Activated gamma-delta T cell treated with anti-CD3 and anti-CD28 coated beads, Interleukin-2, amount 50 U/mL, for 16 hours (primary cell): Measurements from ENCODE around the gene ZNF454.

Source experiments
- DNase-seq: peaks from one replicate; pipeline ENCODE4 v3.0.0-alpha.2; 2020; ENCODE audit warnings: low read depth

ZNF454 gene

DNA sequence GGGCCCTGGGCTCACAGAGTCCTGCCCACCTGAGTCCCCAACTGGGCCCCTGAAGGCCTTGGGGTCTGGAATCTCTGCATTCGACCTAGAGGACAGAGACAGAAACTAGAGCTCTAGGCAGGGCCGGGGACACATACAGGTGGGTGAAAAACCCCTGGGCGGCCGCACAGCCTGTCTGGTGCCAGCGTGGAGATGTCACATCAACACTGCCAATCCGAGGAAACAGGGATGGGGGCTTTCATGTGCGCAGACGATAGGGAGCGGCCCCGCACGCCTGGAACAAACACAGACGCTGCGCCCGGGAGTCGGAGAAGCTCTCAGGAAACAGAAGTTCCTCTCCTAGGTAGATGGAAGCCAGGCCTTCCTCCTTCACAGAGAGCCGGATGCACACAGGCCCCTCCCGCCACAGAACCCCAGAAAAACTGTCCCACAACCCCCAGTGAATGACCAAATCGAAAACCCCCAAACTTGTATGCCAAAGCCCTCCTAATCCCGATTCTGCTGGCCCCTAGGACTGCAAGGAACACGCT lies 52.3 kb downstream of the ZNF454 start:
- DNase-seq: no peak

DNA sequence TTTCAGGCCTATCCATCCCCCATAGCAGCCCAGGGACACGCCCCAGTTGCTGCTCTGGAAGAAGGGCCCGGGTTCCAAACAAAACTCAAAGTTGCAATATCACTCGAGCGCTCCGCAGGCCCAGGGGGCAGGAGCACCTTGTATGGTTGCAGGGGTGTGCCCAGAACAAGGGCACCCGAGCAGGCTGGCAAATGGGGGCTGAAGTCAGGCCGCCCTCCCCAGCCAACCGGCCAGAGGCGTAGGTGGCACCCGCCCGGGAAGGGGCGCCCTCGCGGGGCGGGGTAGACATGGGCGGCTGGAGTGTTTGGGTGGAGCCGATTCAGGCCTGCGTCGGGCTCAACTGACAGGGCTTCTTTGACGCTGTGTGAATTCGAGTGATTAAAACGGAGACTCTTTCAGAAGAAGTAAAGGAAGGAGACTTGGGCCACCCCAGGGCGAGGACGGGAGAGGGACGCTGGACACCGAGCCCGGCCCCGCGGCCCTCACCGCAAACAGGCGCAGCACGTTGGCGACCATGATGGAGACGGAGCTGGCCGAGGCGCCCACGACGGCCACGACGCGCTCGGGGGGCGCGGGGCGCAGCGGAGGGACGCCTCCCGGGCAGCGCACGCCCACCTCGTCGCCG lies 53.1 kb downstream of the ZNF454 start:
- no peak for DNase-seq

DNA sequence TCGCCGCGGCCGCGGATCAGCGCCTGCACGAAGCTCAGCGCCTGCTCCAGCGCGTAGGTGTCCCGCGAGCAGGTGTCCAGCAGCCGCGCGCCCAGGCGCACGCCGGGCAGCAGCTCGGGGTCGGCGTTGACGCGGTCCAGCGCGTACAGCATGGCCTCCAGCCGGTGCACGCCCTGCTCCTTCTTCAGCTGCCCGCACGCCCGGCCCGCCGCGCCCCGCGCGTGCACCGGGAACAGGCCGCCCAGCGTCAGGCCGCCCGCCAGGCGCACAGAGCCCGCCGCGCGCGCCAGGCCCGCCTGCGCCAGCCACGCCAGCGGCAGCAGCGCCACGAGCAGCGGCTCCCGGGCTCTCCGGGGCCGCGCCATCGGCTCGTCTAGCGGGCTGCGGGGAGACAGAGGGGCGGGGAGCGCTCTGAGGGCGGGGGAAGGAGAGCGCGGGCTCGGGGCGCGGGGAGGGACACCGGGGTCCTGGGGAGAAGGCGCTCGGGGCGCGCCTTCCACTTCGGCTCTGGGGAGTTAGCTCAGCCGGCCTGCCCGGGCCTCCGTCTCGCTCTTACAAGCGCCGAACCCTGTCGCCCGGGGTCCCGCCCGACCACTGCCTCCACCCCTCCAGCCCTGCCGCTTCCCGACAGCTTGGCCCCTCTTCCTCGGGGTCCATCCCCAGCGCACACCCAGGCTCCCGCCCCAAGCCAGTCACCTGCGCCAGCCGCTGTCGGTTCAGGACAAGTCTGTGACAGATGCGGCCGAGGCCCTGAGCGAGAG lies 53.8 kb downstream of the ZNF454 start, which contains the start of gene GRM6:
Gene GRM6, minus strand, starts transcription at position 741 of the 761 bp plus-strand sequence. Its CDS starts 376 bp downstream, at position 365.
- DNase-seq: no peak

GRCh38 chr5:178995341-178995690 lies 54.3 kb downstream of the ZNF454 start:
- DNase-seq: no peak

DNA sequence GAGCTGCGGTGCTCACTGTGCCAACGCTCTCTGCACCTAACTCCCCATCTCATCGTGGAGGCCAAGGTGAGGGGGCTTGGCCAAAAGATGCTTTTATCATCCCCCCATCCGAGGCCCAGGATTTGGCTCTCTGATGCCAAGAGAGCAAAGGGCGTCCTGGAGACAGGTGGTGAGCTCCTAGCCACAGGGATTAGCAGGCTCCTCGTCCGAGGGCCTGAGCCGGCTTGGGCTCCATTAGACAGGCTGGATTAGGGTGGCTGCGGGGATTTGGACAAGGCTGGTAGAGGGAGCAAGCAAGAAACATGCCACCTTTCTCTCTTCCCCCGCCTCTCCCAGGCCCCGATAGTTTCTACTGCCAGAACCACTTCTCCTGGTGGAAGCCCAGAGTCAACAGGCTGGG lies 55.2 kb downstream of the ZNF454 start:
- no peak for DNase-seq

DNA sequence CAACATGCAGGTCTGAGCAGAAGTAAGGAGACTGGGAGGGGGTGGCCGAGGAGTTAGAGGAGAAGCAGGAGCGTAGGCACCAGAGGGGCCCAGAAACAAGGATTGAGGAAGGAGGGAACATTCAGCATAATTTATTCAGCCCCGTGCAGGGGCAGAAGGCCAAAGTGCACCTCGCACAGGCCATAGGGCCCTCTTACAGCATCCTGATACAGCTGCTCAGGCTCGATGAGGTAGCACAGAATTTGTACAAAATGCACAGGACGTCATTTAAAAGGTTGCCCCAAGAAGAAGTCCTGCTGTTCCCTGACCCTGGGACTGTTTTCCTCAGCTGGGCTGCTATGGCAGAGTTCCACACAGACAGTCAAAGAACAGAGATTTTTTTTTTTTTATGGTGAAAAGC lies 56.2 kb downstream of the ZNF454 start:
- DNase-seq: no peak

GRCh38 chr5:178998441-178998840 lies 57.4 kb downstream of the ZNF454 start:
- no peak for DNase-seq

- no peak for DNase-seq
Observed at GRCh38 chr5:179006564-179006963, 65.6 kb downstream of the ZNF454 start.

- DNase-seq: no peak
Observed at GRCh38 chr5:179008667-179009066, 67.7 kb downstream of the ZNF454 start.
